ENCODE results near the gene ARL4A. TPM values are rescaled to one million over a fixed set of nuclear protein-coding genes. Genes with fewer than 3 reads are reported as not detected.

The ARL4A gene
- total RNA-seq, 1 donor from 2014 or later, result 41.2 TPM

DNA sequence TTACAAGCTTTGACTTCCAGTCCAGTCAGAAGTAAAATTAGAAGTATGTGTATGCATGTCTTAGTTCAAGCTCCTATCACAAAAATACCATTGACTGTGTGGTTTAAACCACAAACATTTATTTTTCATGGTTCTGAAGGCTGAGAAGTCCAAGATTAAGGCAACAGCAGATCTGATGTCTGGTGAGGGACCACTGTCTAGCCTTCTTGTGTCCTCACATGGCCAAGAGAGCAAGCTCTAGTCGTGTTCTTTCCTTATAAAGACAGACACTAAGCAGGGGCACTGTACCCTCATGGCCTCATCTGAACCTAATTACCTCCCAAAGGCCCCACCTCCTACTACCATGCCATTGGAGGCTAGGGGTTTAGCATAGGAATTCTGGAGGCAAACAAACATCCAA lies 41.3 kb upstream of the ARL4A start:
- TF ChIP-seq, protein P1, sequence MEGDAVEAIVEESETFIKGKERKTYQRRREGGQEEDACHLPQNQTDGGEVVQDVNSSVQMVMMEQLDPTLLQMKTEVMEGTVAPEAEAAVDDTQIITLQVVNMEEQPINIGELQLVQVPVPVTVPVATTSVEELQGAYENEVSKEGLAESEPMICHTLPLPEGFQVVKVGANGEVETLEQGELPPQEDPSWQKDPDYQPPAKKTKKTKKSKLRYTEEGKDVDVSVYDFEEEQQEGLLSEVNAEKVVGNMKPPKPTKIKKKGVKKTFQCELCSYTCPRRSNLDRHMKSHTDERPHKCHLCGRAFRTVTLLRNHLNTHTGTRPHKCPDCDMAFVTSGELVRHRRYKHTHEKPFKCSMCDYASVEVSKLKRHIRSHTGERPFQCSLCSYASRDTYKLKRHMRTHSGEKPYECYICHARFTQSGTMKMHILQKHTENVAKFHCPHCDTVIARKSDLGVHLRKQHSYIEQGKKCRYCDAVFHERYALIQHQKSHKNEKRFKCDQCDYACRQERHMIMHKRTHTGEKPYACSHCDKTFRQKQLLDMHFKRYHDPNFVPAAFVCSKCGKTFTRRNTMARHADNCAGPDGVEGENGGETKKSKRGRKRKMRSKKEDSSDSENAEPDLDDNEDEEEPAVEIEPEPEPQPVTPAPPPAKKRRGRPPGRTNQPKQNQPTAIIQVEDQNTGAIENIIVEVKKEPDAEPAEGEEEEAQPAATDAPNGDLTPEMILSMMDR (IDR thresholded peaks at IDR 0.05; ENCODE audit: unreplicated experiment), result no peak
- no peaks in the 10 kb centered on the region for H3K36me3 Mint-ChIP-seq (ENCODE audit: low read depth, unreplicated experiment)
- H3K4me1 Mint-ChIP-seq (ENCODE audit: unreplicated experiment), result no peaks in the 10 kb centered on the region
- H3K27me3 Mint-ChIP-seq (ENCODE audit: unreplicated experiment), result no peaks in the 10 kb centered on the region
- no peak overlapping the region for H3K4me3 Mint-ChIP-seq (ENCODE audit: unreplicated experiment)
- H3K9me3 Mint-ChIP-seq (ENCODE audit: unreplicated experiment), result no peaks in the 10 kb centered on the region
- no peak overlapping the region for H3K27ac Mint-ChIP-seq (ENCODE audit: unreplicated experiment)
- no peak for DNase-seq (ENCODE audit: low spot score)

DNA sequence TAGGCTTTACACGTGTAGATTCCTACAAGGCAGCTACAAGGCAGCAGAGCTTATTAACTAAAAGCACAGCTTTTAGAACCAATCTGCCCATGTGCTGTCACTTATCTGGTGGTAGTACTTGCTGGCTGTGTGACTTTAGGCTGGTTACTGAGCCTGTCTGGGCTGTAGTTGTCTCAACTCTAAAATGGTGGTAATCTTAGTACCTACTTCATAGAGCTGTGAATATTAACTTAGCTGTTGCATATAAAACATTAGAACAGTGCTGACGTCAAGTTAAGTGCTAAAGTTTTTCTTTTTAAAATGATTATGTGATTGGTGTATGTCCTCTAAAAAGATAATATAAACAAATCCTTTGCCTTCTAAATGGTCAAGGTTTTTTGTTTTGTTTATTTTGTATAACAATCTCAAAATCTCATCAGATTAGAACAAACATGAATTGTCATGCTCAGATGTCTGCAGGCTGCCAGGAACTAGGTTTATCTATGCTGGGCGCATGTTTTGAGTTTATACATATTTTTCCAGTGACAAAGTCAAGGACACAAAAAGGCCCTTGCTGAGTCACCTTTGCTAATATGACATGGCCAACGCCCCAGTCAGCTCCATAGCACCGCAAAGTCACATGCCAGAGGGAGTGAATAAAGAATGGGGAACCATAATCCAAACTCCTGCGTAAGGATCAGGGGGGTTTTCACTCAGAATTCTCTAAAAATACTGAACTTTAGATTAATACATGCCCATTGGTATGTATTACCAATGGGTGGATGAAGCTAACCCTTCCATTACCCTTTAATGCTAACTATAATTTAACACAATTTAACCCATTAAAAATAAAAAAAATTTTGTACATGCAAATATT lies 39.8 kb upstream of the ARL4A start:
- Mint-ChIP-seq H3K27me3 (ENCODE audit: unreplicated experiment) (no peaks in the 10 kb centered on the region), H3K4me1 (ENCODE audit: unreplicated experiment) (no peaks in the 10 kb centered on the region), H3K36me3 (ENCODE audit: low read depth, unreplicated experiment) (no peaks in the 10 kb centered on the region), H3K4me3 (ENCODE audit: unreplicated experiment) (no peak overlapping the region), H3K27ac (ENCODE audit: unreplicated experiment) (no peak overlapping the region), H3K9me3 (ENCODE audit: unreplicated experiment) (no peaks in the 10 kb centered on the region)
- DNase-seq (ENCODE audit: low spot score), result no peak
- TF ChIP-seq, protein P1 (IDR thresholded peaks at IDR 0.05; ENCODE audit: unreplicated experiment), result no peak

DNA sequence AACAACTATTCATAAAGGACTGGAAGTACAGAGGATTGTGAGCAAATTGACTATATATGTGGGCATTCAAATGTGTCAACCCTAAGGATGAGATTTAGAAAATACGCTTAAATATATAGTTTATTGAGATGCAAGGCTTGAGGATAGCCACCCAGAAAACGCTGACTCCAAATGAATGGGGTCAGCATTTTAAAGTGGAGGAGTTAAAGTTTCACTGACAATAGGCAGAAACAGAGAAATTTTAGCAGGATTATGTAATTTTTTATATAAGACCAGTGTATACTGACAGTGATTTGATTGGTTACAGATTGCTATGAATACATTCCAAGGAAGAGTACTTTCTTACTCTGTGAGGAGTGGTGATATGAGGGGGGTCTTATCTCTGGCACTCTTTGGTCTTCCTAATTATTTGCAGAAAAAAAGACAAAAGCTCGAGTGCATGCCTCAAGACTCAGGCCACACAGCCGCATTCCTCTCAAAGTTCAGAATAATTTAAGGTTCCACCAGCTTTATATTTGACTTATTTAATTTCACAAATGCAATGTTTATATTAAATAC lies 38.6 kb upstream of the ARL4A start:
- Mint-ChIP-seq H3K36me3 (ENCODE audit: low read depth, unreplicated experiment) (no peaks in the 10 kb centered on the region), H3K4me1 (ENCODE audit: unreplicated experiment) (no peaks in the 10 kb centered on the region), H3K27ac (ENCODE audit: unreplicated experiment) (no peak overlapping the region), H3K27me3 (ENCODE audit: unreplicated experiment) (no peaks in the 10 kb centered on the region), H3K4me3 (ENCODE audit: unreplicated experiment) (no peak overlapping the region), H3K9me3 (ENCODE audit: unreplicated experiment) (no peaks in the 10 kb centered on the region)
- TF ChIP-seq, protein P1 (IDR thresholded peaks at IDR 0.05; ENCODE audit: unreplicated experiment), result no peak
- DNase-seq (ENCODE audit: low spot score), result no peak

DNA sequence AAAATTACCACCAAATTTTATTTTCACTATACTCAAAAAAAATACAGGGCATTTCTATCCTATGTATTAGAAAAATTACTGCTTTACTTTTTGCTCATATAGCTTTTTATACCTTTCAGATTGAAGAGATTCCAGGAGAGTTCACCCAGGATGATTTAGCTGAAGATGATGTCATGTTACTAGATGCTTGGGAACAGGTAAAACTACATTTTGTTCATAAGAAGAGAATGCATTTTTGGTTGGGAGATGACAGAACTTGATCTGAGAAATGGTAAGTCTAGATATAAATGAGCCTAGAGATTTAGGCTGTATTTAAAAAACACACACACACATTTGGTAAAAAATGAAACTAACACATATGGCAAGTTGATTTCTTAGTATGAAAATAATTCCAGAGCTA lies 38.1 kb upstream of the ARL4A start:
- TF ChIP-seq, protein P1 (IDR thresholded peaks at IDR 0.05; ENCODE audit: unreplicated experiment), result no peak
- H3K36me3 Mint-ChIP-seq (ENCODE audit: low read depth, unreplicated experiment), result no peaks in the 10 kb centered on the region
- no peaks in the 10 kb centered on the region for H3K27me3 Mint-ChIP-seq (ENCODE audit: unreplicated experiment)
- no peak overlapping the region for H3K27ac Mint-ChIP-seq (ENCODE audit: unreplicated experiment)
- H3K4me1 Mint-ChIP-seq (ENCODE audit: unreplicated experiment), result no peaks in the 10 kb centered on the region
- H3K4me3 Mint-ChIP-seq (ENCODE audit: unreplicated experiment), result no peak overlapping the region
- DNase-seq (ENCODE audit: low spot score), result no peak
- no peaks in the 10 kb centered on the region for H3K9me3 Mint-ChIP-seq (ENCODE audit: unreplicated experiment)

DNA sequence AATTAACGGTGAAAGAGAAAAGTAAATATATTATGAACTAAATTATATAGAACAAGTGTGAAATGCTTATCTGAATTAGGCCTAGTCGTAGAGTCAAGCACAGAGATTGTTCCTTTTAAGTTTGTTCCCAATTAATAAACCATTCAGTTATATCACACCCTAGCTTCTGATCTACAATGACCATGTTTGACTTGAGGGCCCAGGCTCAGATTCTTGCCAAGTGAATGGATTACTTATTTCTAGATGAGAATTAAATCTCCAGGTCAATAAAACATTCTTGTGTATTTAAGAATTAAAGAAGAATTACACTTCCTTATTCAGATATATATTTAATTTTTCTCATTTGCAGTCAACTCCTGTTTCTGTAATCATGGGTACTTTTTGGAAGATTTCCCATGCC lies 37.4 kb upstream of the ARL4A start:
- no peak for DNase-seq (ENCODE audit: low spot score)
- no peaks in the 10 kb centered on the region for H3K9me3 Mint-ChIP-seq (ENCODE audit: unreplicated experiment)
- no peaks in the 10 kb centered on the region for H3K4me1 Mint-ChIP-seq (ENCODE audit: unreplicated experiment)
- no peaks in the 10 kb centered on the region for H3K27me3 Mint-ChIP-seq (ENCODE audit: unreplicated experiment)
- H3K27ac Mint-ChIP-seq (ENCODE audit: unreplicated experiment), result no peak overlapping the region
- H3K36me3 Mint-ChIP-seq (ENCODE audit: low read depth, unreplicated experiment), result no peaks in the 10 kb centered on the region
- TF ChIP-seq, protein P1 (IDR thresholded peaks at IDR 0.05; ENCODE audit: unreplicated experiment), result no peak
- no peak overlapping the region for H3K4me3 Mint-ChIP-seq (ENCODE audit: unreplicated experiment)
